Muscle layer of colon (tissue), 2 donors: ENCODE data around the gene MYO18A.
"Not testable (repeated sequence)": the region's sequence is repeated elsewhere in the genome, so short reads cannot be mapped to it uniquely, and the experiment has no call there.

Experiments used
- H3K27ac ChIP-seq: one replicate; pipeline ENCODE4 v1.7.0; 2013; ENCODE audit warnings: low read depth, mild to moderate bottlenecking, low read length, moderate library complexity
- H3K27me3 ChIP-seq, 2 donors: one replicate each; pipeline ENCODE4 v1.7.0; 2013; ENCODE audit warnings: low read length in 2 of 2, mild to moderate bottlenecking in 2 of 2; ENCODE audit not compliant: insufficient read depth in 2 of 2, control insufficient read depth in 1 of 2
- H3K36me3 ChIP-seq: one replicate; pipeline ENCODE4 v1.7.0; 2013; ENCODE audit warnings: mild to moderate bottlenecking, low read length; ENCODE audit not compliant: insufficient read depth
- H3K4me1 ChIP-seq: one replicate; pipeline ENCODE4 v1.7.0; 2013; ENCODE audit warnings: mild to moderate bottlenecking, low read length; ENCODE audit not compliant: insufficient read depth
- H3K4me3 ChIP-seq, 2 donors: one replicate each; pipeline ENCODE4 v1.7.0; 2013; ENCODE audit warnings: low read length in 2 of 2, low read depth in 1 of 2, mild to moderate bottlenecking in 1 of 2, moderate library complexity in 1 of 2
- H3K9ac ChIP-seq: one replicate; pipeline ENCODE4 v1.7.0; 2013; ENCODE audit warnings: low read length
- H3K9me3 ChIP-seq: one replicate; pipeline ENCODE4 v1.7.0; 2013; ENCODE audit warnings: mild to moderate bottlenecking, low read length
- donor health status: abdominal sarcoma.
- donor health status: Adenocarcinoma of cecum.

MYO18A gene, protein sequence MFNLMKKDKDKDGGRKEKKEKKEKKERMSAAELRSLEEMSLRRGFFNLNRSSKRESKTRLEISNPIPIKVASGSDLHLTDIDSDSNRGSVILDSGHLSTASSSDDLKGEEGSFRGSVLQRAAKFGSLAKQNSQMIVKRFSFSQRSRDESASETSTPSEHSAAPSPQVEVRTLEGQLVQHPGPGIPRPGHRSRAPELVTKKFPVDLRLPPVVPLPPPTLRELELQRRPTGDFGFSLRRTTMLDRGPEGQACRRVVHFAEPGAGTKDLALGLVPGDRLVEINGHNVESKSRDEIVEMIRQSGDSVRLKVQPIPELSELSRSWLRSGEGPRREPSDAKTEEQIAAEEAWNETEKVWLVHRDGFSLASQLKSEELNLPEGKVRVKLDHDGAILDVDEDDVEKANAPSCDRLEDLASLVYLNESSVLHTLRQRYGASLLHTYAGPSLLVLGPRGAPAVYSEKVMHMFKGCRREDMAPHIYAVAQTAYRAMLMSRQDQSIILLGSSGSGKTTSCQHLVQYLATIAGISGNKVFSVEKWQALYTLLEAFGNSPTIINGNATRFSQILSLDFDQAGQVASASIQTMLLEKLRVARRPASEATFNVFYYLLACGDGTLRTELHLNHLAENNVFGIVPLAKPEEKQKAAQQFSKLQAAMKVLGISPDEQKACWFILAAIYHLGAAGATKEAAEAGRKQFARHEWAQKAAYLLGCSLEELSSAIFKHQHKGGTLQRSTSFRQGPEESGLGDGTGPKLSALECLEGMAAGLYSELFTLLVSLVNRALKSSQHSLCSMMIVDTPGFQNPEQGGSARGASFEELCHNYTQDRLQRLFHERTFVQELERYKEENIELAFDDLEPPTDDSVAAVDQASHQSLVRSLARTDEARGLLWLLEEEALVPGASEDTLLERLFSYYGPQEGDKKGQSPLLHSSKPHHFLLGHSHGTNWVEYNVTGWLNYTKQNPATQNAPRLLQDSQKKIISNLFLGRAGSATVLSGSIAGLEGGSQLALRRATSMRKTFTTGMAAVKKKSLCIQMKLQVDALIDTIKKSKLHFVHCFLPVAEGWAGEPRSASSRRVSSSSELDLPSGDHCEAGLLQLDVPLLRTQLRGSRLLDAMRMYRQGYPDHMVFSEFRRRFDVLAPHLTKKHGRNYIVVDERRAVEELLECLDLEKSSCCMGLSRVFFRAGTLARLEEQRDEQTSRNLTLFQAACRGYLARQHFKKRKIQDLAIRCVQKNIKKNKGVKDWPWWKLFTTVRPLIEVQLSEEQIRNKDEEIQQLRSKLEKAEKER (N-terminal part only)

DNA sequence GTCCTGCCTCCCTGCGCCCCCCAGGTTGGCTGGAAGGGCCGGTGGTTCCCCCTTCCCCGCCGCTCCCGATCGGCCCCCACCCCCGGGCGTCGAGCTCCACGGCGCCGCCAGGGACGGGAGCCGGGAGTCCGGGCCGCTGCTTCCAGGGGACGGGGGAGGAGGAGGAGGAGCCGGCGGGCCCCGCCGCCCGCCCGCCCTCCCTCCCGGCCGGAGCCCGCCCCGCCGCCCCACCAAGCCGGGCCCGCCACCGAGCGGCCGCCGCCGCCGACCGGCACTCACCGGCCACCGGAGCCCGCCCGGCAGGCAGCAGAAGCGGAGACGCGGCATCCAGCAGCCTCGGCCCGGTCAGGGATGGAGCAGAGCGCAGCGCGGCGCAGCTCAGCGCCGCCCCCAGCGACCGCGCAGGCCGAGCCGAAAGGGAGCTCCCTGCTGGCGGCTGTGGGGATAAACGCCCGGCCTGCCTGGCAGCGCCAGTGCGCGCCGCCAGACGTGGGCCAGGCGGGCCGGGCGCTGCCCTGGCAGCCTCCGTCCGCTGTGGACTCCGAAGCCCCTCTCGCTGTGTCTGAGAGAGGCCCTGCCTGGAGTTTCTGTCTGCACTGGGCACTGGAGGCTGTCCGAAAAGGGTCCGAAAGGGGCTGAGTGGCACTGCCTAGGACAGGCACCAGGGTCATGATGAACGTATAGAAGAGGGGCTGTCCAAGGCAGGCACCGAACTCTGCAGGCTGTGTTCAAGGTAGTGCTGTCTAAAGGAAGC lies at the start of gene MYO18A:
TSS of gene MYO18A (minus strand) at position 365 of the 754 bp plus-strand sequence. CDS start 13,458 bp downstream, outside the sequence.
- H3K4me1 ChIP-seq, result peaks cover 29% of the 10 kb centered on the region
- H3K36me3 ChIP-seq, result no peaks in the 10 kb centered on the region
- no peaks in the 10 kb centered on the region for H3K9me3 ChIP-seq
- peak within 1 kb of the TSS; percentile 56 to 63 for H3K4me3 ChIP-seq
- peak within 1 kb of the TSS; percentile 79 for H3K27ac ChIP-seq
- H3K27me3 ChIP-seq, result no peaks in the 10 kb centered on the region
- H3K9ac ChIP-seq, result peak within 1 kb of the TSS; percentile 75

DNA sequence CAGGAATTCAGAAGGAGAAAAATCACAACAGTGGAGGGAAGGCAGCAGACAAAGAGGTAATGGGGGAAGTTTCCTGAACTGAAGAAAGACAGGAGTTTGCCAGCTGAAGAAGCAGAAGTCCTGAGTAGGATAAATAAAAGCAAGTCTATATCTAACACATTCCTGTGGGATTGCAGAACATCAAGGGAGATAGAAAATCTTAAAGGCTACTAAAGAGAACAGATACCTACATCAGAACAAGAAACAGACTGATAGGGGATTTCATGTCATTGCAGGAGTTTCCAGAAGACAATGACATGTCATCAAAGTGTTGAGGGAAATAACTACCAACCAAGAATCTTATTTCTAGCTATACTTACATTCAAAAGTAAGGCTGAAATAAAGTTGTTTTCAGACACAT lies 45.2 kb upstream of the MYO18A start:
- no peaks in the 10 kb centered on the region for H3K4me1 ChIP-seq
- H3K9ac ChIP-seq, result no peak overlapping the region
- H3K27ac ChIP-seq, result no peak overlapping the region
- H3K27me3 ChIP-seq, result no peaks in the 10 kb centered on the region
- no peaks in the 10 kb centered on the region for H3K36me3 ChIP-seq
- no peak overlapping the region for H3K4me3 ChIP-seq
- no peaks in the 10 kb centered on the region for H3K9me3 ChIP-seq

DNA sequence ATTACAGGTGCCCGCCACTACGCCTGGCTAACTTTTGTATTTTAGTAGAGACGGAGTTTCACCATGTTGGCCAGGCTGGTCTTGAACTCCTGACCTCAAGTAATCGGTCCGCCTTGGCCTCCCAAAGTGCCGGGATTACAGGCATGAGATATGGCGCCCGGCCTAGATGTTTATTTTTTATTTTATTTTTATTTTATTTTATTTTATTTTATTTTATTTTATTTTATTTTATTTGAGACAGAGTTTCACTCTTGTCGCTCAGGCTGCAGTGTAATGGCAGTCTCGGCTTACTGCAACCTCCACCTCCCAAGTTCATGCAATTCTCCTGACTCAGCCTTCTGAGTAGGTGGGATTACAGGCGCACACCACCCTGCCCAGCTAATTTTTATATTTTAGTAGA lies 41.1 kb upstream of the MYO18A start:
- H3K4me1 ChIP-seq, H3K4me3 ChIP-seq, H3K36me3 ChIP-seq, H3K27me3 ChIP-seq, H3K9me3 ChIP-seq, H3K27ac ChIP-seq, H3K9ac ChIP-seq: not testable (repeated sequence)

- Histone ChIP-seq H3K36me3 (no peaks in the 10 kb centered on the region), H3K27me3 (no peaks in the 10 kb centered on the region), H3K9ac (no peak overlapping the region), H3K4me3 (no peak overlapping the region), H3K27ac (no peak overlapping the region), H3K9me3 (no peaks in the 10 kb centered on the region), H3K4me1 (peaks cover 5% of the 10 kb centered on the region)
These were observed 39.3 kb upstream of the MYO18A start for GRCh38 chr17:29219378-29220047.

DNA sequence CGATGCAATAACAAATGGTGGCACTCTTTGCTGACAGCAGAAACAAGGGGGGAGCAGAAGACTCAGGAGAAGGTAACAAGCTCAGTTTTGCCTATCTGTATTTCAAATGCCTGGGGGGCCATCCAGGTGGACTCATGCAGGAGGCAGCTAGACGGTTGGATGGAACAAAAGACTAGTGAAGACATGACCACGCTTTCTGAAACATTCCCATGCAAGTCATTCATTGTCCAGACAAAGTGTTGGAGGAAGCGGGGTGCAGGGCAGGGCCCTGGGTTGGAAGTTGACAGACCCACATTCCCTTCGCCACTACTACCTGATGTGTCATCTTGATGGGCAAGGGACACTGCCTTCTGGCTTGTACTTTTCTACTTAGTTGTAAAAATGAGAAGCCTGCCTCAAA lies 36.7 kb upstream of the MYO18A start:
- Histone ChIP-seq H3K9me3 (no peaks in the 10 kb centered on the region), H3K9ac (no peak overlapping the region), H3K36me3 (no peaks in the 10 kb centered on the region), H3K27ac (no peak overlapping the region), H3K4me1 (peaks cover 5% of the 10 kb centered on the region), H3K27me3 (no peaks in the 10 kb centered on the region), H3K4me3 (no peak overlapping the region)

GRCh38 chr17:29216181-29216580 lies 36.0 kb upstream of the MYO18A start:
- H3K27ac ChIP-seq, result no peak overlapping the region

GRCh38 chr17:29215717-29216116 lies 35.5 kb upstream of the MYO18A start:
- no peaks in the 10 kb centered on the region for H3K27me3 ChIP-seq
- no peak overlapping the region for H3K4me3 ChIP-seq
- no peaks in the 10 kb centered on the region for H3K36me3 ChIP-seq
- H3K9ac ChIP-seq, result no peak overlapping the region
- peaks cover 5% of the 10 kb centered on the region for H3K4me1 ChIP-seq
- H3K27ac ChIP-seq, result no peak overlapping the region
- H3K9me3 ChIP-seq, result no peaks in the 10 kb centered on the region

More at GRCh38 chr17:29216181-29216580, 36.0 kb upstream of the MYO18A start:
- H3K9me3 ChIP-seq, result no peaks in the 10 kb centered on the region
- H3K27me3 ChIP-seq, result no peaks in the 10 kb centered on the region
- no peak overlapping the region for H3K4me3 ChIP-seq
- H3K36me3 ChIP-seq, result no peaks in the 10 kb centered on the region
- H3K9ac ChIP-seq, result no peak overlapping the region
- peaks cover 5% of the 10 kb centered on the region for H3K4me1 ChIP-seq

GRCh38 chr17:29215174-29215573 lies 35.0 kb upstream of the MYO18A start:
- Histone ChIP-seq H3K27ac (no peak overlapping the region), H3K4me3 (no peak overlapping the region), H3K9me3 (no peaks in the 10 kb centered on the region), H3K9ac (no peak overlapping the region), H3K36me3 (no peaks in the 10 kb centered on the region), H3K27me3 (no peaks in the 10 kb centered on the region), H3K4me1 (peaks cover 5% of the 10 kb centered on the region)

DNA sequence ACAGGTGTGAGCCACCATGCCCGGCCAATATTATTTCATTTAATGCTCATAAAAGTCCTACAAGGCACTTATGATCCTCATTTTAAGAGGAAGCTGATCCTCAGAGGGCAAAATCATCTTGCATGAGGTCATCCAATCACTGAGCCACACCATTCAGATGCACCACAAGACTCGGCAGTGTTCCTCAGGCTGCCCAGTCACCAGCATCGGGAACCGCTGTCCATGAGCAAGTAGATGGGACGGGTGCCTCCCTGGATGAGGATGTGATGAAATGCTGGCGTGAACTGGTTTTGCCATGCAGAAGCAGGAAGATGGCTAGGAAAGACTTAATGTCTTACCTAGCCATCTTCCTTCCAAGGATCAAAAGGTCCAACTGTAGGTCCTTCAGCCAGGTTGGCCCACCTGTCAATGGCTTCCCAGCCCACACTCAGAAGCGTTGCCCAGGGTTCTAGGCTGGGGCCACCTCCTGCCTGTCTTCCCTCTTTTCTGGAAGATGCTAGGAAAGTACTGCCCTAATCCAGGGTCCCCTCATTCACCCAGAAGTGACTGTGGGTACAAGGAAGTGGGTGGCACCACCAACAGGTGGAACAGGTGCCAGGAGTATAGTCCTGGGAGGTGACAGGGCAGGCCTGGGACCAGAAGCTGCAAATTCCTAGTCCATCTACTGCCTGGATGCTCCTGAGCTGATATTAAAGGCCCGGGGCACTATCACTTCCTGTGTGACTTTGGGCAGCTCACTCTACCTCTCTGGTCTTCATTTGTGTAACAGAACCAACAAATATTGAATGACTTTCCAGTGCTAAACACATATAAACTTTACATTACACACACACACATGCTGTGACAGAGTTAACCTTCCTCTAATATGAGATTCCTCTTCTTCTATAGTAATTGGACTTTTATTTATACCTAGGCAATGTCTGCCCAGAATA lies 34.3 kb upstream of the MYO18A start:
- Histone ChIP-seq H3K4me3 (no peak overlapping the region), H3K27me3 (no peaks in the 10 kb centered on the region), H3K9me3 (no peaks in the 10 kb centered on the region), H3K27ac (no peak overlapping the region), H3K4me1 (peaks cover 5% of the 10 kb centered on the region), H3K36me3 (no peaks in the 10 kb centered on the region), H3K9ac (no peak overlapping the region)
